H1 (cell line): ENCODE measurements around the gene NR3C2. TPM values are rescaled to one million over a fixed set of nuclear protein-coding genes. Genes with fewer than 3 reads are reported as not detected.

Experiments
- CTCF ChIA-PET: fragments of 300-600 bp; sonication (Branson Sonifier 250); formaldehyde crosslinking; loops from one replicate; lab custom pipeline; 2021; ENCODE audit not compliant: partially characterized antibody; lab: Charles Lee
- POLR2A ChIA-PET: fragments of 300-600 bp; sonication (Branson Sonifier 250); formaldehyde crosslinking; loops from one replicate; lab custom pipeline; 2021; ENCODE audit warnings: inconsistent platforms; ENCODE audit not compliant: partially characterized antibody; lab: Charles Lee
- DNase-seq, 2 experiments: peaks; one replicate each; pipeline versions ENCODE4 v3.0.0 to v3.0.0-alpha.2; 2010 to 2022; ENCODE audit warnings: low spot score in 2 of 2, low read depth in 1 of 2, mixed read lengths in 1 of 2
- FAIRE-seq: peaks from 2 replicates; lab custom pipeline; 2011; peaks lifted over from hg19 to GRCh38; lab: Jason Lieb, UNC
- H2AFZ ChIP-seq: 2 replicates; pipeline ENCODE4 v1.8.1; 2012; ENCODE audit warnings: low read length, inconsistent platforms
- H2AK5ac ChIP-seq: 2 replicates; pipeline ENCODE4 v1.6.1; 2013; ENCODE audit warnings: low read depth, low read length
- H2BK120ac ChIP-seq: replicated peaks from 2 replicates; pipeline ENCODE3; 2013; ENCODE audit warnings: low read depth, low read length, inconsistent platforms
- H2BK12ac ChIP-seq: 2 replicates; pipeline ENCODE4 v1.6.1; 2013; ENCODE audit warnings: low read depth, low read length
- H2BK15ac ChIP-seq: 2 replicates; pipeline ENCODE4 v1.6.1; 2013; ENCODE audit warnings: low read length
- H2BK20ac ChIP-seq: 2 replicates; pipeline ENCODE4 v1.6.1; 2013; ENCODE audit warnings: low read length
- H2BK5ac ChIP-seq: 2 replicates; pipeline ENCODE4 v1.6.1; 2013; ENCODE audit warnings: low read depth, low read length
- H3K14ac ChIP-seq: 2 replicates; pipeline ENCODE4 v1.6.1; 2013; ENCODE audit warnings: inconsistent platforms; ENCODE audit not compliant: insufficient read length
- H3K18ac ChIP-seq: 2 replicates; pipeline ENCODE4 v1.6.1; 2013; ENCODE audit warnings: low read length; ENCODE audit errors: extremely low read depth
- H3K23ac ChIP-seq: 2 replicates; pipeline ENCODE4 v1.6.1; 2013; ENCODE audit warnings: inconsistent platforms; ENCODE audit not compliant: insufficient read length
- H3K23me2 ChIP-seq: 2 replicates; pipeline ENCODE4 v1.6.1; 2013; ENCODE audit warnings: low read depth, low read length
- H3K27ac ChIP-seq: 2 replicates; pipeline ENCODE4 v1.6.1; 2011; ENCODE audit warnings: low read depth, low read length, inconsistent platforms
- H3K27me3 ChIP-seq, 4 experiments: replicated peaks in 1 of 4; 1 replicate in 1 of 4; 2 replicates in 3 of 4; pipeline versions ENCODE4 v1.6.1 to v1.8.1; 2011 to 2013; ENCODE audit warnings: low read length in 3 of 4, mild to moderate bottlenecking in 3 of 4, inconsistent platforms in 2 of 4, mixed read lengths in 2 of 4, moderate library complexity in 1 of 4; ENCODE audit not compliant: control insufficient read depth in 3 of 4, insufficient read depth in 3 of 4; ENCODE audit errors: extremely low read depth in 1 of 4
- H3K36me3 ChIP-seq, 4 experiments: 2 replicates each; pipeline versions ENCODE4 v1.6.1 to v1.8.1; 2011 to 2013; ENCODE audit warnings: mild to moderate bottlenecking in 4 of 4, low read length in 3 of 4, moderate library complexity in 2 of 4, control low read depth in 1 of 4, inconsistent platforms in 1 of 4; ENCODE audit not compliant: insufficient read depth in 4 of 4, control insufficient read depth in 2 of 4
- H3K4ac ChIP-seq: replicated peaks from 2 replicates; pipeline ENCODE3; 2013; ENCODE audit warnings: low read length, low read depth, mixed read lengths, inconsistent platforms; ENCODE audit not compliant: insufficient read length
- H3K4me1 ChIP-seq, 4 experiments: replicated peaks in 1 of 4; 1 replicate in 1 of 4; 2 replicates in 3 of 4; pipeline versions ENCODE4 v1.6.1 to v1.8.1; 2011 to 2013; ENCODE audit warnings: low read length in 3 of 4, inconsistent platforms in 2 of 4, mixed read lengths in 1 of 4; ENCODE audit not compliant: insufficient read depth in 4 of 4, control insufficient read depth in 3 of 4
- H3K4me2 ChIP-seq, 2 experiments: 2 replicates each; pipeline versions ENCODE4 v1.6.1 to v1.8.1; 2011 to 2013; ENCODE audit warnings: low read depth in 2 of 2, low read length in 2 of 2, control low read depth in 1 of 2, inconsistent platforms in 1 of 2, mild to moderate bottlenecking in 1 of 2; ENCODE audit not compliant: insufficient read depth in 1 of 2
- H3K4me3 ChIP-seq, 4 experiments: fragments of 200-600, 300-600 bp in 1 of 4; sonication (generic), shearing (Covaris generic), sonication (Bioruptor Twin) in 1 of 4; 2 replicates each; pipeline versions ENCODE4 v1.5.1 to v1.8.1; 2011 to 2016; ENCODE audit warnings: low read length in 4 of 4, low read depth in 3 of 4, control low read depth in 2 of 4, inconsistent platforms in 2 of 4, mild to moderate bottlenecking in 2 of 4, mixed read lengths in 1 of 4, moderate library complexity in 1 of 4; ENCODE audit not compliant: insufficient read depth in 2 of 4; ENCODE audit errors: extremely low read depth in 1 of 4
- H3K56ac ChIP-seq: replicated peaks from 2 replicates; pipeline ENCODE3; 2013; ENCODE audit warnings: low read depth, mild to moderate bottlenecking, mixed read lengths, low read length, inconsistent platforms; ENCODE audit not compliant: insufficient read length
- H3K79me1 ChIP-seq: 2 replicates; pipeline ENCODE4 v1.6.1; 2013; ENCODE audit warnings: low read depth, low read length, control low read depth
- H3K79me2 ChIP-seq, 2 experiments: 2 replicates each; pipeline versions ENCODE4 v1.6.1 to v1.8.1; 2012 to 2013; ENCODE audit warnings: low read length in 2 of 2, mild to moderate bottlenecking in 2 of 2, inconsistent platforms in 1 of 2; ENCODE audit not compliant: insufficient read depth in 2 of 2, control insufficient read depth in 1 of 2
- H3K9ac ChIP-seq, 4 experiments: replicated peaks in 1 of 4; 1 replicate in 1 of 4; 2 replicates in 3 of 4; pipeline versions ENCODE4 v1.6.1 to v1.8.1; 2011 to 2013; ENCODE audit warnings: low read depth in 3 of 4, low read length in 3 of 4, control low read depth in 2 of 4, mild to moderate bottlenecking in 2 of 4, moderate library complexity in 2 of 4, inconsistent platforms in 1 of 4; ENCODE audit errors: extremely low read depth in 1 of 4
- H3K9me3 ChIP-seq, 2 experiments: 2 replicates each; pipeline versions ENCODE4 v1.6.1 to v1.8.1; 2012 to 2013; ENCODE audit warnings: mild to moderate bottlenecking in 2 of 2, moderate library complexity in 2 of 2, control low read depth in 1 of 2, inconsistent platforms in 1 of 2, low read depth in 1 of 2, low read length in 1 of 2, mixed read lengths in 1 of 2; ENCODE audit not compliant: insufficient read depth in 2 of 2
- H4K20me1 ChIP-seq, 2 experiments: replicated peaks in 1 of 2; 2 replicates each; pipeline versions ENCODE3 to v1.8.1; 2011 to 2013; ENCODE audit warnings: inconsistent platforms in 2 of 2, low read length in 2 of 2, mild to moderate bottlenecking in 1 of 2; ENCODE audit not compliant: insufficient read depth in 2 of 2, control insufficient read depth in 1 of 2
- H4K5ac ChIP-seq: 2 replicates; pipeline ENCODE4 v1.6.1; 2013; ENCODE audit warnings: low read length, low read depth, mixed read lengths, inconsistent platforms; ENCODE audit not compliant: insufficient read length
- H4K8ac ChIP-seq: 2 replicates; pipeline ENCODE4 v1.8.0; 2013; ENCODE audit warnings: mild to moderate bottlenecking, moderate library complexity, low read length, inconsistent platforms; ENCODE audit not compliant: insufficient read depth; ENCODE audit errors: extremely low read depth
- H4K91ac ChIP-seq: replicated peaks from 2 replicates; pipeline ENCODE3; 2013; ENCODE audit warnings: low read length, mixed read lengths, inconsistent platforms; ENCODE audit not compliant: insufficient read length
- ATF2 ChIP-seq: IDR thresholded peaks from 2 replicates; pipeline ENCODE4 v1.6.1; 2012; ENCODE audit warnings: low read length, inconsistent platforms
- CEBPB ChIP-seq: IDR thresholded peaks from 2 replicates; pipeline ENCODE4 v1.6.1; 2012; ENCODE audit warnings: low read depth, low read length
- CREB1 ChIP-seq: IDR thresholded peaks from 2 replicates; pipeline ENCODE4 v1.6.1; 2012; ENCODE audit warnings: inconsistent platforms
- E2F6 ChIP-seq: IDR thresholded peaks from 2 replicates; pipeline ENCODE4 v1.6.1; 2012; ENCODE audit warnings: inconsistent platforms
- NRF1 ChIP-seq: IDR thresholded peaks from 2 replicates; pipeline ENCODE4 v1.6.1; 2011; ENCODE audit warnings: mild to moderate bottlenecking, low read depth, low read length, improper control_type of control experiment
- RNF2 ChIP-seq: fragments of 200-900, 300-1000 bp; sonication (generic); IDR thresholded peaks from 2 replicates; pipeline ENCODE4 v1.7.1; 2016; ENCODE audit warnings: borderline replicate concordance, low read depth, mild to moderate bottlenecking, antibody characterized with exemption, low read length; ENCODE audit not compliant: poor library complexity, severe bottlenecking; ENCODE audit errors: missing control alignments
- SIN3A ChIP-seq, 2 experiments: IDR thresholded peaks in 1 of 2; conservative IDR thresholded peaks in 1 of 2; 2 replicates each; pipeline ENCODE4 v1.6.1; 2011 to 2012; ENCODE audit warnings: low read length in 2 of 2, improper control_type of control experiment in 1 of 2, low read depth in 1 of 2, mild to moderate bottlenecking in 1 of 2
- SIX5 ChIP-seq: IDR thresholded peaks from 2 replicates; pipeline ENCODE4 v1.6.1; 2011; ENCODE audit warnings: mild to moderate bottlenecking, low read depth, low read length
- SP1 ChIP-seq: IDR thresholded peaks from 2 replicates; pipeline ENCODE4 v1.6.1; 2011; ENCODE audit warnings: low read depth, low read length
- TCF12 ChIP-seq: IDR thresholded peaks from 2 replicates; pipeline ENCODE4 v1.6.1; 2011; ENCODE audit warnings: low read depth, mild to moderate bottlenecking, low read length
- WGBS, 2 experiments: shearing (Covaris generic) in 1 of 2; methylation state at CpG; one replicate each; pipeline versions ENCODE4 v1.1.6 to v1.1.7; 2013 to 2015; ENCODE audit warnings: low lambda C conversion rate in 2 of 2, mixed read lengths in 2 of 2, inconsistent platforms in 1 of 2, low coverage in 1 of 2, missing lambda C conversion rate in 1 of 2; ENCODE audit not compliant: insufficient replicate concordance in 2 of 2, insufficient coverage in 1 of 2, insufficient read length in 1 of 2; ENCODE audit errors: extremely low coverage in 1 of 2, missing lambda C conversion rate in 1 of 2; 5-methylcytosine and 5-hydroxymethylcytosine counted together
- polyA plus RNA-seq, 7 experiments: library from polyadenylated mRNA; depleted of rRNA in 3 of 7; stranded (reverse) in 5 of 7; unstranded in 2 of 7; fragments of >200 nt in 5 of 7; fragments of 200-250 nt in 2 of 7; gene quantifications; 1 replicate in 5 of 7; 2 replicates in 1 of 7; 4 replicates in 1 of 7; pipeline versions ENCODE4 v1.2.1 to v1.2.3, GENCODE V29; 2011 to 2013; ENCODE audit warnings: missing spikeins in 2 of 7, mixed read lengths in 2 of 7
- total RNA-seq: library from RNA; stranded (reverse); fragmentation: NEBNext Ultra II Directional; extraction: Animal tissue kit (Norgen Biotek cat#: 25700); gene quantifications from 2 replicates; pipeline ENCODE4 v1.2.1, GENCODE V29; 2021

NR3C2 gene
- total and polyA plus RNA-seq, 2 of the 8 experiments (the other 6 are each of a cell fraction or from before 2014, with no cell fraction given), result 0.80 to 3.9 TPM

GRCh38 chr4:148273501-148273986, 168.7 kb downstream of the NR3C2 start:
- H3K36me3 ChIP-seq, result no peaks in the 10 kb centered on the region
- no peak overlapping the region; the same call in 1 of the 2 replicates for H2AK5ac ChIP-seq
- H2BK5ac ChIP-seq, result no peak overlapping the region; the same call in 1 of the 2 replicates
- no peak overlapping the region for H3K18ac ChIP-seq
- no peak overlapping the region for H3K4ac ChIP-seq
- H3K23ac ChIP-seq, result no peak overlapping the region
- peak overlapping the region; percentile 7 for H4K91ac ChIP-seq
- H3K14ac ChIP-seq, result no peak overlapping the region
- FAIRE-seq (no peak), DNase-seq (no peak)
- H3K4me3 ChIP-seq, result no peak overlapping the region
- no peak overlapping the region; the same call in 1 of the 2 replicates for H3K27ac ChIP-seq
- peak overlapping the region; percentile 47 for H2BK120ac ChIP-seq
- H4K20me1 ChIP-seq, result no peaks in the 10 kb centered on the region
- H3K79me2 ChIP-seq, result no peaks in the 10 kb centered on the region
- peak overlapping the region; percentile 60; the same call in 1 of the 2 replicates for H2BK12ac ChIP-seq
- CTCF ChIA-PET, result no interaction called here
- WGBS, 2 experiments, result 100% methylated on average over 2 of the region's 3 CpGs; no CpG with 5 or more reads in 1 of the 2 experiments
- no peaks in the 10 kb centered on the region for H3K23me2 ChIP-seq
- POLR2A ChIA-PET, result no interaction called here
- no peaks in the 10 kb centered on the region for H3K4me1 ChIP-seq
- H3K4me2 ChIP-seq, result no peak overlapping the region
- no peak overlapping the region for H3K56ac ChIP-seq
- no peaks in the 10 kb centered on the region; the same call in 1 of the 2 replicates for H3K79me1 ChIP-seq
- no peak overlapping the region for H4K8ac ChIP-seq
- no peak overlapping the region for H2AFZ ChIP-seq
- no peak overlapping the region for H4K5ac ChIP-seq
- no peak overlapping the region for H2BK15ac ChIP-seq
- no peak overlapping the region for H3K9ac ChIP-seq
- H3K27me3 ChIP-seq, result no peaks in the 10 kb centered on the region
- no peak overlapping the region for H2BK20ac ChIP-seq
- no peaks in the 10 kb centered on the region for H3K9me3 ChIP-seq
- TF ChIP-seq SIN3A (conservative IDR thresholded peaks at IDR 0.05 in 1 of 2, IDR thresholded peaks at IDR 0.05 in 1 of 2; ENCODE audit: low read depth in 1 of 2, low read length in 2 of 2) (no peak), SP1 (no peak), TCF12 (no peak), SIX5 (no peak), RNF2 (no peak), CREB1 (no peak), E2F6 (no peak), CEBPB (no peak), ATF2 (no peak), NRF1 (no peak)
